IMR-90 (cell line): ENCODE data around the gene ABCF1. TPM values are rescaled to one million over a fixed set of nuclear protein-coding genes. Genes with fewer than 3 reads are reported as not detected.
A peak's percentile ranks its signal among the peaks of the same experiment; 100 is the strongest.

Experiments
- ATAC-seq: fragments of 200-7000 bp; cut with Tn5 transposase; 2 replicates; pipeline ENCODE4 v1.9.1; 2020; ENCODE audit warnings: low read depth, mild to moderate bottlenecking, moderate library complexity
- BruUV-seq: library from RNA; stranded (reverse); fragments of 400-500 nt; replicated peaks from 2 replicates; lab custom pipeline; 2021; lab: Mats Ljungman, UMichigan
- CTCF ChIA-PET: fragments of 300-600 bp; formaldehyde crosslinking; extraction: SDS; loops from one replicate; lab custom pipeline; 2021; ENCODE audit warnings: antibody characterized with exemption; lab: Yijun Ruan, JAX
- POLR2A ChIA-PET: fragments of 300-600 bp; sonication (Branson Sonifier 250); formaldehyde crosslinking; loops from one replicate; lab custom pipeline; 2022; ENCODE audit warnings: antibody characterized with exemption; ENCODE audit not compliant: unreplicated experiment; lab: Charles Lee
- DNase-seq: peaks from one replicate; pipeline ENCODE4 v3.0.0; 2013
- H2AFZ ChIP-seq: replicated peaks from 2 replicates; pipeline ENCODE3; 2013; ENCODE audit warnings: low read length, mild to moderate bottlenecking; ENCODE audit not compliant: poor library complexity
- H2AK5ac ChIP-seq: 2 replicates; pipeline ENCODE4 v1.6.1; 2013; ENCODE audit warnings: low read depth, low read length, inconsistent platforms
- H2AK9ac ChIP-seq: replicated peaks from 2 replicates; pipeline ENCODE3; 2013; ENCODE audit warnings: mild to moderate bottlenecking, low read depth, low read length, moderate library complexity; ENCODE audit not compliant: poor library complexity
- H2BK120ac ChIP-seq: 2 replicates; pipeline ENCODE4 v1.6.1; 2013; ENCODE audit warnings: low read depth, low read length, inconsistent platforms
- H2BK15ac ChIP-seq: 3 replicates; pipeline ENCODE4 v1.6.1; 2013; ENCODE audit warnings: low read depth, low read length, inconsistent platforms
- H2BK20ac ChIP-seq: 2 replicates; pipeline ENCODE4 v1.6.1; 2013; ENCODE audit warnings: low read depth, mild to moderate bottlenecking, inconsistent platforms, low read length, moderate library complexity
- H2BK5ac ChIP-seq: 2 replicates; pipeline ENCODE4 v1.6.1; 2013; ENCODE audit warnings: mild to moderate bottlenecking, low read depth, low read length, inconsistent platforms; ENCODE audit not compliant: poor library complexity, severe bottlenecking
- H3K14ac ChIP-seq: replicated peaks from 2 replicates; pipeline ENCODE4 v1.6.1; 2013; ENCODE audit warnings: low read depth, low read length, inconsistent platforms
- H3K18ac ChIP-seq: 2 replicates; pipeline ENCODE4 v1.6.1; 2013; ENCODE audit warnings: low read depth, low read length, control low read depth
- H3K23ac ChIP-seq: 2 replicates; pipeline ENCODE4 v1.6.1; 2013; ENCODE audit warnings: low read depth, low read length, inconsistent platforms
- H3K27ac ChIP-seq: 2 replicates; pipeline ENCODE4 v1.5.1; 2013; ENCODE audit warnings: mild to moderate bottlenecking, control low read depth, low read length; ENCODE audit not compliant: insufficient read depth
- H3K27me3 ChIP-seq: 2 replicates; pipeline ENCODE4 v1.6.1; 2013; ENCODE audit warnings: low read length; ENCODE audit not compliant: control insufficient read depth, insufficient read depth
- H3K36me3 ChIP-seq: 2 replicates; pipeline ENCODE4 v1.6.1; 2013; ENCODE audit warnings: low read length, mixed read lengths; ENCODE audit not compliant: control insufficient read depth, insufficient read depth
- H3K4ac ChIP-seq: 2 replicates; pipeline ENCODE4 v1.6.1; 2013; ENCODE audit warnings: low read depth, low read length, inconsistent platforms
- H3K4me1 ChIP-seq: 2 replicates; pipeline ENCODE4 v1.6.1; 2013; ENCODE audit warnings: low read length, mixed read lengths; ENCODE audit not compliant: control insufficient read depth, insufficient read depth
- H3K4me2 ChIP-seq: 2 replicates; pipeline ENCODE4 v1.6.1; 2013; ENCODE audit warnings: low read depth, mild to moderate bottlenecking, control low read depth, low read length, moderate library complexity
- H3K4me3 ChIP-seq: 2 replicates; pipeline ENCODE4 v1.5.1; 2013; ENCODE audit warnings: low read depth, mild to moderate bottlenecking, control low read depth, low read length, moderate library complexity; ENCODE audit not compliant: insufficient read depth
- H3K56ac ChIP-seq: 2 replicates; pipeline ENCODE4 v1.6.1; 2013; ENCODE audit warnings: low read length, inconsistent platforms; ENCODE audit not compliant: insufficient read depth; ENCODE audit errors: extremely low read depth
- H3K79me1 ChIP-seq, 2 experiments: 2 replicates each; pipeline ENCODE4 v1.6.1; 2013; ENCODE audit warnings: low read length in 2 of 2, inconsistent platforms in 1 of 2, low read depth in 1 of 2
- H3K9ac ChIP-seq: 2 replicates; pipeline ENCODE4 v1.6.1; 2013; ENCODE audit warnings: low read depth, low read length, control low read depth
- H3K9me1 ChIP-seq: 2 replicates; pipeline ENCODE4 v1.6.1; 2013; ENCODE audit warnings: low read length, inconsistent platforms; ENCODE audit not compliant: insufficient read depth
- H3K9me3 ChIP-seq: 2 replicates; pipeline ENCODE4 v1.6.1; 2013; ENCODE audit warnings: low read length; ENCODE audit not compliant: control insufficient read depth, insufficient read depth
- H4K20me1 ChIP-seq: 2 replicates; pipeline ENCODE4 v1.6.1; 2013; ENCODE audit warnings: low read length, inconsistent platforms; ENCODE audit not compliant: insufficient read depth
- H4K5ac ChIP-seq: 2 replicates; pipeline ENCODE4 v1.6.1; 2013; ENCODE audit warnings: mild to moderate bottlenecking, low read depth, low read length, control low read depth
- H4K8ac ChIP-seq, 2 experiments: 2 replicates each; pipeline ENCODE4 v1.6.1; 2013; ENCODE audit warnings: low read depth in 2 of 2, low read length in 2 of 2, control low read depth in 1 of 2, inconsistent platforms in 1 of 2
- H4K91ac ChIP-seq: 2 replicates; pipeline ENCODE4 v1.6.1; 2013; ENCODE audit warnings: low read depth, low read length, inconsistent platforms; ENCODE audit not compliant: insufficient read depth
- CEBPB ChIP-seq: IDR thresholded peaks from 2 replicates; pipeline ENCODE4 v1.6.1; 2012; ENCODE audit warnings: low read depth, low read length, improper control_type of control experiment
- NFE2L2 ChIP-seq: fragments of 150-350 bp; IDR thresholded peaks from 2 replicates; pipeline ENCODE4 v1.6.1; 2016; ENCODE audit warnings: low read depth, mild to moderate bottlenecking, low read length
- POLR2A ChIP-seq: IDR thresholded peaks from 2 replicates; pipeline ENCODE4 v1.6.1; 2012; ENCODE audit warnings: mild to moderate bottlenecking, low read depth, low read length
- SMC3 ChIP-seq: fragments of 150-350 bp; IDR thresholded peaks from 2 replicates; pipeline ENCODE4 v1.6.1; 2016; ENCODE audit warnings: low read depth, mild to moderate bottlenecking, antibody characterized with exemption, low read length, moderate library complexity
- WGBS, 2 experiments: methylation state at CpG; one replicate each; pipeline versions ENCODE4 v1.1.5 to v1.1.7; 2013; ENCODE audit warnings: missing lambda C conversion rate in 2 of 2; ENCODE audit not compliant: insufficient read length in 1 of 2; ENCODE audit errors: extremely low coverage in 2 of 2; 5-methylcytosine and 5-hydroxymethylcytosine counted together
- dilution Hi-C: fragments of 300-500 bp; cut with HindIII; formaldehyde crosslinking; loops from one replicate; pipeline ENCODE4 v1.14.3; 2018; ENCODE audit warnings: low sequenced_read_pairs; ENCODE audit not compliant: unreplicated experiment
- in situ Hi-C: fragments of 300-500 bp; cut with MboI; formaldehyde crosslinking; loops from 3 replicates; pipeline ENCODE4 v1.14.3; 2019; ENCODE audit warnings: low sequenced_read_pairs, inconsistent platforms, mixed read lengths
- intact Hi-C: fragments of 100-400 bp; cut with micrococcal nuclease; formaldehyde crosslinking; loops from 2 replicates; pipeline ENCODE4 v1.10.0; 2022
- polyA plus RNA-seq, 3 experiments: library from polyadenylated mRNA; depleted of rRNA; stranded (reverse); fragments of >200 nt; gene quantifications; 2 replicates each; pipeline ENCODE4 v1.2.3, GENCODE V29; 2012; ENCODE audit warnings: low replicate concordance in 1 of 3
- total RNA-seq: library from RNA; depleted of rRNA; stranded (reverse); fragments of >200 nt; gene quantifications from 2 replicates; pipeline ENCODE4 v1.2.3, GENCODE V29; 2012
- TF ChIP-seq, protein P1 (sequence below): fragments of 150-350 bp; IDR thresholded peaks from 2 replicates; pipeline ENCODE4 v1.6.1; 2016; ENCODE audit warnings: low read depth, mild to moderate bottlenecking, low read length, moderate library complexity, borderline replicate concordance

The ABCF1 gene
- total and polyA plus RNA-seq, 2 of the 4 experiments (the other 2 are of a cell fraction) = 39.1 to 48.6 TPM

GRCh38 chr6:30554404-30554803 is 16.8 kb upstream of the ABCF1 start:
- no peak for ATAC-seq
- no peak for TF ChIP-seq NFE2L2
- no peak for TF ChIP-seq CEBPB
- no peak for TF ChIP-seq POLR2A
- TF ChIP-seq SMC3 = no peak
- TF ChIP-seq, protein P1, sequence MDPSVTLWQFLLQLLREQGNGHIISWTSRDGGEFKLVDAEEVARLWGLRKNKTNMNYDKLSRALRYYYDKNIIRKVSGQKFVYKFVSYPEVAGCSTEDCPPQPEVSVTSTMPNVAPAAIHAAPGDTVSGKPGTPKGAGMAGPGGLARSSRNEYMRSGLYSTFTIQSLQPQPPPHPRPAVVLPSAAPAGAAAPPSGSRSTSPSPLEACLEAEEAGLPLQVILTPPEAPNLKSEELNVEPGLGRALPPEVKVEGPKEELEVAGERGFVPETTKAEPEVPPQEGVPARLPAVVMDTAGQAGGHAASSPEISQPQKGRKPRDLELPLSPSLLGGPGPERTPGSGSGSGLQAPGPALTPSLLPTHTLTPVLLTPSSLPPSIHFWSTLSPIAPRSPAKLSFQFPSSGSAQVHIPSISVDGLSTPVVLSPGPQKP = no peak
- peak overlapping the region; percentile 85; the same call in 1 of the 2 replicates for H3K4me2 ChIP-seq
- no peak overlapping the region for H2BK120ac ChIP-seq
- H3K9me3 ChIP-seq = no peaks in the 10 kb centered on the region
- no TSS peak for BruUV-seq
- H3K27ac ChIP-seq = no peak overlapping the region
- H3K9me1 ChIP-seq = peaks cover 6% of the 10 kb centered on the region; the same call in 1 of the 2 replicates
- no peak overlapping the region for H3K14ac ChIP-seq
- H3K4me1 ChIP-seq = peaks cover 2% of the 10 kb centered on the region
- 82% methylated on average over 2 of the region's 4 CpGs; no CpG with 5 or more reads in 1 of the 2 experiments for WGBS, 2 experiments
- H2AK5ac ChIP-seq = no peak overlapping the region; the same call in 1 of the 2 replicates
- dilution Hi-C loops (no loop called here), intact Hi-C loops (no loop called here), in situ Hi-C loops (no loop called here)
- peaks cover 10 to 71% of the 10 kb centered on the region in 2 experiments for H3K79me1 ChIP-seq
- no peak overlapping the region; a peak in 1 of 4 replicates for H4K8ac ChIP-seq
- H4K20me1 ChIP-seq = no peaks in the 10 kb centered on the region
- POLR2A ChIA-PET = no interaction called here
- DNase-seq = no peak
- no peak overlapping the region; the same call in 1 of the 2 replicates for H3K23ac ChIP-seq
- H2BK5ac ChIP-seq = no peak overlapping the region
- no peak overlapping the region for H4K91ac ChIP-seq
- H3K4me3 ChIP-seq = no peak overlapping the region
- CTCF ChIA-PET = interaction anchor here (0.5 to 1.5 kb wide), 4 partner anchors 13 to 72 kb away, joined by 3 to 4 read pairs (median 4); no protein-coding TSS in a partner anchor
- no peak overlapping the region for H4K5ac ChIP-seq
- peaks cover 33% of the 10 kb centered on the region for H3K36me3 ChIP-seq
- no peak overlapping the region for H2BK20ac ChIP-seq
- peak overlapping the region; percentile 38 for H2AK9ac ChIP-seq
- no peak overlapping the region for H2BK15ac ChIP-seq
- no peak overlapping the region for H3K18ac ChIP-seq
- H3K27me3 ChIP-seq = no peaks in the 10 kb centered on the region
- peak overlapping the region; percentile 84; the same call in 1 of the 2 replicates for H3K9ac ChIP-seq
- no peak overlapping the region for H3K56ac ChIP-seq
- H2AFZ ChIP-seq = no peak overlapping the region
- H3K4ac ChIP-seq = peak overlapping the region; percentile 90
